ENCODE results near the gene NOTCH2.

GRCh38 chr1:119895102-119895501, 174.4 kb downstream of the NOTCH2 start:
- TF ChIP-seq CTCF (IDR thresholded peaks at IDR 0.05), result no peak
- TF ChIP-seq EZH2 (IDR thresholded peaks at IDR 0.05; ENCODE audit: borderline replicate concordance, insufficient read depth, low read depth, low read length, poor library complexity, severe bottlenecking), result no peak
